HuH-7 (cell line): Measurements from ENCODE around the gene TEX48.

Source experiments
- DNase-seq: peaks from one replicate; pipeline ENCODE4 v3.0.0; 2011; ENCODE audit warnings: low spot score

The TEX48 gene

GRCh38 chr9:114621561-114621960 lies 60.4 kb downstream of the TEX48 start:
- no peak for DNase-seq

GRCh38 chr9:114619191-114619761 lies 62.7 kb downstream of the TEX48 start:
- DNase-seq: no peak

DNA sequence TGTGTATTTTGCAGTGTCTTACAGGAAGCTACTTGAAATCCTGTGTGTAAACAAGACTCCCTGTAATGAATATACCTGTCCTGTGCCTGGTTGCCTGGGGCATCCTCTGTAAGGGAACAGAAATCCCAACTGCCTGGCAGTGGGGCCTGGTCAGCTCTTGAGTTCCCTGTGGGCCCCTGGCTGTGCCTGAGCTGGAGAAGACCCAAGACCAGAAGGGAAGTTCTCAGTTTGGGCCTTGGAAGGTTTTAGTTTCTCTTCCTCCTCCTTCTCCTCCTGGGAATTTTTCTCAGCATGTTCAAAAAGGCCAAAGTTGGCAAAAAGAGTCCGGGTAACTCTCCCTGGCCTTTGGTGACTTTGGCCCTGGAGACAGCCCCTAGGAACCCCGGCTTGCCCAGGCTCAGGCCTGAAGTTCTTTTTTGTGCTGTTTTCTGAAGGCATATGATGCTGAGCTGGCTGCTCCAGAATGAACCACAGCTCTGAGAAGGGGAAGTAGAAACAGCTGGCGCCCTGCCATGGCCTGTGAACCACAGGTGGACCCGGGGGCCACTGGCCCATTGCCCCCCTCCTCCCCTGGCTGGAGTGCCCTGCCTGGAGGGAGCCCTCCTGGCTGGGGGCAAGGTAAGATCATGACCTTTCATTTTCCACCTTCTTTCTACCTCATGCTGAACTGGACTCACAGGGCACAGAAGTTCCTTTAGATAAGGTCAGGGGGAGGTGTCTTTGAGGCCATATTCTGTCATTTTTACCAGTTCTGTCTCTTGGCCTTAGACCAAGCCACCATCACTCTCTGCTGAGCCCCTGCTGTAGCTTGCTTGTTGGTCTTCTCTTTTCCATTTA lies 65.1 kb downstream of the TEX48 start:
- DNase-seq: no peak
